ENCODE data around the gene PDE6H. TPM values are rescaled to one million over a fixed set of nuclear protein-coding genes. Genes with fewer than 3 reads are reported as not detected.

Gene PDE6H
- total RNA-seq, 4 donors from 2014 or later: not detected

DNA sequence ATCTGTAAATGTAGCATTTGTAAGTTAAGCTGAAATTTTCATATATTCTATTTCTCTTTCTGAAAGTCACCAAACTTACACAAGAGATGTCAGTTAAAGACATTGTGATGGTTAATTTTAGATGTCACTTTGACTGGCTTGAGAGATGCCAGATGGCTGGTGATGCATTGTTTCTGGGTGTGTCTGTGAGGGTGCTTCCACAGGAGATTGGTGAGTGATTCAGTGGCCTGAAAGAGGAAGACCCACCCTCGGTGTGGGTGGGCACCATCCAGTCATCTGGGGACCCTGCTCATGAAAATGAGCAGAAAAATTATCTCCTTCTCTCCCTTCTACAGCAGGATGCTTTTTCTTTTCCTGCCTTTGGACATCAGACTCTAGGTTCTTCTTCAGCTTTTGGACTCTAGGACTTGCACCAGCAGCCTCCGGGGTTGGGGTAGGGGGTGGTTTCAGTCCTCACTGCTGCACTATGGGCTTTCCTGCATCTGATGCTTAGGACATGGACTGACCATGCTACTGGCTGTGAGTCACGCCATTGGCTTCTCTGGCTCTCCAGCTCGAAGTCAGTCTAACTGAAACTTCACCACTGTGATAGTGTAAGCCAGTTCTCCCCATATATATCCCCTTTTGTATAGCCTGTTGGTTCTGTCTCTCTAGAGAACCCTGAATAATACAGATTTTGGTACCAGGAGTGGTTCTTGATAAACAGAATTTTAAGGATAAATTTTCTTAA, 20.9 kb downstream of the PDE6H start:
- Histone ChIP-seq H3K36me3 (no peaks in the 10 kb centered on the region), H3K4me3 (replicated peaks in 1 of 3) (no peak overlapping the region), H3K4me1 (peaks cover 10 to 21% of the 10 kb centered on the region in 2 donors), H3K27me3 (no peaks in the 10 kb centered on the region), H3K27ac (peak overlapping the region in 2 of 3 donors; percentile 25 to 64), H3K9me3 (no peaks in the 10 kb centered on the region)
- no peak for DNase-seq
- intact Hi-C loops (cut with DNase I): loop anchor here (2.0 to 10.0 kb wide), 2 partner anchors 59 to 149 kb away; partner anchors contain the start of gene ERP27
- WGBS, 2 donors: 80 to 82% methylated on average over 4 of the region's 4 CpGs
- TF ChIP-seq CTCF (IDR thresholded peaks at IDR 0.05) (no peak), POLR2A (IDR thresholded peaks at IDR 0.05) (no peak)

DNA sequence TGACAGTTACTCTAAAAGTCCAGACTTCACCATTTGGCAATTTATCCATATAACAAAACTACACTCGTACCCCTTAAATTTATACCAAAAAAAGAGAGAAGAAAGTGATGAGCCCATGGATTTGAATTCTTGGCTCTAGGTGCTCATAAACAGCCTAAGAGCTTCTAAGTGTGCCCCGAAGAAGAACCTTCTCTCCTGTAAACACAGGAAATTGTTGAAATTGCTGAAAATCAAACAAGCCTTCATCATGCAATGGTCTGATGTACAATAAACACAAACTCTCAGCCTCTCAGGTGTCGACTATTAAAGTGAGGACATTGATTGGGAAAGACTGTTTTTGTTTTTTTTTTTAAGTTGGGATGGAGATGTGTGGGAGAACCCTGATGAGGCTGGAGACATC, 21.8 kb downstream of the PDE6H start:
- no peak for TF ChIP-seq POLR2A (IDR thresholded peaks at IDR 0.05)
- no peak for TF ChIP-seq CTCF (IDR thresholded peaks at IDR 0.05)
- H3K27ac ChIP-seq: peak overlapping the region in 2 of 3 donors; percentile 25 to 64
- 47 to 51% methylated on average over 3 of the region's 3 CpGs for WGBS, 2 donors

DNA sequence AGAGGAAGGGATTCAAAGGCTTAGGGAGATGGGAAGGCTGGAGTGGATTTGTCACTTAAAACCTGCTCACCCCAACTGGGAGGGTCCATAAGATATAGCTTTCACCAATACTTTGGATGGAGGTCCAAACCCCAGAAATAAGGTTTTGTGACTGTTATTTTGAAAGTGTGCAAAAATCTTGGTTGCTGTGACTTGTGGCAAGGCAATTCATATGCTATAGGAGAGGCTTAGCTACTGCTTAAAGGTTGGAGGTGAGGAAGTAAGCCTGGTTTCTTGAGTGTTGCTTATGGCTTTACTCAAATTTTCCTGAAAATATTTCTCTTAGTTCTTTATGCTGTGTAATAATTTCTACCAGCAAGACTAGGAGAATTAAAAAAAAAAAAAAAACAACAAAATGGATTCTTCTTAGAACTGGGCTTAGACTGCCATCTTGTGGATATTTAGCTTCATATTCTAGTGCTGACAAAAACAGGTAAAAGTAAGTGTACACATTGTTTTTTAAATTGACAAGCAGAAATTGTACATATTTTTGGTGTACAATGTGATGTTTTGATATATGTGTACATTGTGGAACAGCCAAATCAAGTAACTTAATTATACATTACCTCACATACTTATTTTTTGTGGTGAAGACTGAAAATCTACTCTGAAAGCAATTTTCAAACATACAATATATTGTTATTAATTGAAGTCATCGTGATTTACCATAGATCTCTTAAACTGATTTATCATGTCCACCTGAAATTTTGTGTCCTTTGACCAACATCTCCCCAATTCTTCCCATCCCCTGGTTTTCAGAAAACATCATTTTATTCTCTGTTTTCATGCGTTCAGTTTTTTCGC, 23.0 kb downstream of the PDE6H start:
- intact Hi-C loops (cut with DNase I): loop anchor here (2.0 to 10.0 kb wide), 2 partner anchors 61 to 151 kb away; partner anchors contain the start of gene ERP27
- H3K27me3 ChIP-seq: no peaks in the 10 kb centered on the region

More for the DNA sequence above, 21.8 kb downstream of the PDE6H start:
- no peak for DNase-seq
- Histone ChIP-seq H3K4me3 (replicated peaks in 1 of 3) (no peak overlapping the region), H3K9me3 (no peaks in the 10 kb centered on the region), H3K36me3 (no peaks in the 10 kb centered on the region), H3K27me3 (no peaks in the 10 kb centered on the region), H3K4me1 (peaks cover 10 to 21% of the 10 kb centered on the region in 2 donors)
- intact Hi-C loops (cut with DNase I): loop anchor here (2.0 to 10.0 kb wide), 2 partner anchors 60 to 150 kb away; partner anchors contain the start of gene ERP27

GRCh38 chr12:14997998-14998397, 25.2 kb downstream of the PDE6H start:
- no peak overlapping the region for H3K4me3 ChIP-seq (replicated peaks in 1 of 3)
- H3K27ac ChIP-seq: no peak overlapping the region
- no peaks in the 10 kb centered on the region for H3K36me3 ChIP-seq
- 80 to 85% methylated on average over 3 of the region's 3 CpGs for WGBS, 2 donors
- TF ChIP-seq POLR2A (IDR thresholded peaks at IDR 0.05) (no peak), CTCF (IDR thresholded peaks at IDR 0.05) (no peak)
- intact Hi-C loops (cut with DNase I): loop anchor here (10.0 kb wide), 1 partner anchor 63 kb away; the partner anchor contains the start of gene ERP27
- H3K4me1 ChIP-seq: peaks cover 18 to 34% of the 10 kb centered on the region in 2 donors
- no peak for DNase-seq
- H3K9me3 ChIP-seq: no peaks in the 10 kb centered on the region
- no peaks in the 10 kb centered on the region for H3K27me3 ChIP-seq

More for the DNA sequence above, 23.0 kb downstream of the PDE6H start:
- 89 to 94% methylated on average over 3 of the region's 3 CpGs for WGBS, 2 donors
- Histone ChIP-seq H3K27ac (peak overlapping the region in 2 of 3 donors; percentile 18 to 64), H3K4me1 (peaks cover 10 to 21% of the 10 kb centered on the region in 2 donors), H3K9me3 (no peaks in the 10 kb centered on the region), H3K36me3 (no peaks in the 10 kb centered on the region), H3K4me3 (replicated peaks in 1 of 3) (no peak overlapping the region)
- TF ChIP-seq CTCF (IDR thresholded peaks at IDR 0.05) (peak; percentile 6 to 87 (median 46)), POLR2A (IDR thresholded peaks at IDR 0.05) (no peak)
- DNase-seq: no peak
